AG09319 (cell line): ENCODE measurements around the gene CAVIN4.

Experiments used
- DNase-seq: peaks from one replicate; pipeline ENCODE4 v3.0.0-alpha.2; 2010; ENCODE audit warnings: low read depth; ENCODE audit errors: extremely low read depth
- CTCF ChIP-seq: IDR thresholded peaks from 2 replicates; pipeline ENCODE4 v1.5.1; 2011; ENCODE audit warnings: low read depth, mild to moderate bottlenecking, inconsistent platforms, low read length, moderate library complexity

CAVIN4 gene

GRCh38 chr9:100577776-100578448 is at the start of gene CAVIN4:
Gene CAVIN4, plus strand, starts transcription at chr9:100578079. Its CDS starts 65 bp downstream, at chr9:100578144.
- DNase-seq, result no peak

GRCh38 chr9:100534401-100534800 is 43.5 kb upstream of the CAVIN4 start:
- TF ChIP-seq CTCF, result no peak
- DNase-seq, result no peak

More at GRCh38 chr9:100577776-100578448, at the start of gene CAVIN4:
- no peak for TF ChIP-seq CTCF

GRCh38 chr9:100540327-100540726 is 37.6 kb upstream of the CAVIN4 start:
- no peak for TF ChIP-seq CTCF
- DNase-seq, result no peak

- no peak for TF ChIP-seq CTCF
- DNase-seq, result no peak
Measured at GRCh38 chr9:100549048-100549447, 28.8 kb upstream of the CAVIN4 start.

GRCh38 chr9:100554935-100555401 is 22.9 kb upstream of the CAVIN4 start:
- DNase-seq, result no peak
- TF ChIP-seq CTCF, result no peak

- DNase-seq, result no peak
Measured at GRCh38 chr9:100555471-100555870, 22.4 kb upstream of the CAVIN4 start.

More at GRCh38 chr9:100555471-100555870, 22.4 kb upstream of the CAVIN4 start:
- TF ChIP-seq CTCF, result no peak
